CD14-positive monocyte (primary cell): ENCODE results near the gene TENT4A. TPM values are rescaled to one million over a fixed set of nuclear protein-coding genes. Genes with fewer than 3 reads are reported as not detected.
A peak's percentile ranks its signal among the peaks of the same experiment; 100 is the strongest.

Source experiments
- DNase-seq, 3 donors: peaks; one replicate each; pipeline ENCODE4 v3.0.0-alpha.2; 2011 to 2022
- H2AFZ ChIP-seq: 2 replicates; pipeline ENCODE4 v1.6.0; 2012; ENCODE audit warnings: mild to moderate bottlenecking, low read depth, low read length, inconsistent platforms; ENCODE audit not compliant: insufficient read depth, poor library complexity, severe bottlenecking
- H3K27ac ChIP-seq, 2 donors: 1 replicate in 1 of 2; 2 replicates in 1 of 2; pipeline ENCODE4 v1.5.1; 2012 to 2013; ENCODE audit warnings: low read length in 2 of 2, control low read depth in 1 of 2, inconsistent platforms in 1 of 2, low read depth in 1 of 2, mild to moderate bottlenecking in 1 of 2
- H3K27me3 ChIP-seq, 2 donors: one replicate each; pipeline versions ENCODE4 v1.6.0 to v1.6.1; 2011 to 2013; ENCODE audit warnings: low read length in 2 of 2; ENCODE audit not compliant: control insufficient read depth in 2 of 2, insufficient read depth in 2 of 2
- H3K36me3 ChIP-seq, 2 donors: replicated peaks in 1 of 2; 1 replicate in 1 of 2; 2 replicates in 1 of 2; pipeline versions ENCODE4 v1.5.1 to v1.6.1; 2012 to 2013; ENCODE audit warnings: low read length in 2 of 2, control low read depth in 1 of 2, inconsistent platforms in 1 of 2, mild to moderate bottlenecking in 1 of 2; ENCODE audit not compliant: insufficient read depth in 2 of 2, control insufficient read depth in 1 of 2
- H3K4me1 ChIP-seq, 2 donors: 1 replicate in 1 of 2; 2 replicates in 1 of 2; pipeline versions ENCODE4 v1.5.1 to v1.6.1; 2012 to 2013; ENCODE audit warnings: low read length in 2 of 2, control low read depth in 1 of 2, inconsistent platforms in 1 of 2, mild to moderate bottlenecking in 1 of 2, moderate library complexity in 1 of 2; ENCODE audit not compliant: insufficient read depth in 2 of 2, control insufficient read depth in 1 of 2
- H3K4me2 ChIP-seq: replicated peaks from 2 replicates; pipeline ENCODE3; 2012; ENCODE audit warnings: low read length, moderate library complexity, mild to moderate bottlenecking; ENCODE audit not compliant: poor library complexity, severe bottlenecking; ENCODE audit errors: extremely low read depth
- H3K4me3 ChIP-seq, 3 experiments: fragments of 200-600 bp in 1 of 3; sonication (generic) in 1 of 3; replicated peaks in 1 of 3; 1 replicate in 2 of 3; 2 replicates in 1 of 3; pipeline ENCODE4 v1.5.1; 2011 to 2013; ENCODE audit warnings: low read length in 3 of 3, mild to moderate bottlenecking in 3 of 3, control low read depth in 2 of 3, low read depth in 2 of 3, inconsistent platforms in 1 of 3, moderate library complexity in 1 of 3
- H3K79me2 ChIP-seq: 2 replicates; pipeline ENCODE4 v1.6.0; 2012; ENCODE audit warnings: mild to moderate bottlenecking, control low read depth, inconsistent platforms, low read length, moderate library complexity; ENCODE audit not compliant: insufficient read depth
- H3K9ac ChIP-seq: 2 replicates; pipeline ENCODE4 v1.6.0; 2017; ENCODE audit warnings: low read length, mild to moderate bottlenecking; ENCODE audit not compliant: insufficient read depth, poor library complexity, severe bottlenecking
- H3K9me3 ChIP-seq, 2 donors: replicated peaks in 1 of 2; 1 replicate in 1 of 2; 2 replicates in 1 of 2; pipeline versions ENCODE4 v1.5.1 to v1.6.1; 2012 to 2013; ENCODE audit warnings: low read length in 2 of 2, control low read depth in 1 of 2; ENCODE audit not compliant: control insufficient read depth in 1 of 2, insufficient read depth in 1 of 2
- H4K20me1 ChIP-seq: 2 replicates; pipeline ENCODE4 v1.6.0; 2012; ENCODE audit warnings: mild to moderate bottlenecking, low read length, control low read depth, moderate library complexity; ENCODE audit not compliant: insufficient read depth
- H3K27ac Mint-ChIP-seq, 7 donors: one replicate each; pipeline ENCODE4 v1.8.0; 2020; ENCODE audit warnings: mild to moderate bottlenecking in 7 of 7, mixed read lengths in 7 of 7, moderate library complexity in 6 of 7, inconsistent platforms in 2 of 7
- H3K27me3 Mint-ChIP-seq, 3 donors: one replicate each; pipeline ENCODE4 v1.8.0; 2021 to 2022; ENCODE audit warnings: low read depth in 3 of 3, mild to moderate bottlenecking in 3 of 3, mixed read lengths in 3 of 3, moderate library complexity in 3 of 3, inconsistent platforms in 1 of 3
- H3K36me3 Mint-ChIP-seq, 2 donors: one replicate each; pipeline ENCODE4 v1.8.0; 2020; ENCODE audit warnings: mixed read lengths in 2 of 2, inconsistent platforms in 1 of 2, mild to moderate bottlenecking in 1 of 2
- H3K4me1 Mint-ChIP-seq: one replicate; pipeline ENCODE4 v1.8.0; 2020; ENCODE audit warnings: mild to moderate bottlenecking, mixed read lengths
- H3K4me3 Mint-ChIP-seq, 2 donors: one replicate each; pipeline ENCODE4 v1.8.0; 2020; ENCODE audit warnings: mild to moderate bottlenecking in 2 of 2, mixed read lengths in 2 of 2, moderate library complexity in 1 of 2
- H3K9me3 Mint-ChIP-seq, 7 donors: one replicate each; pipeline ENCODE4 v1.8.0; 2020 to 2022; ENCODE audit warnings: mixed read lengths in 7 of 7, mild to moderate bottlenecking in 6 of 7, moderate library complexity in 6 of 7, inconsistent platforms in 2 of 7
- WGBS: methylation state at CpG from one replicate; pipeline ENCODE4 v1.1.5; 2013; ENCODE audit warnings: missing lambda C conversion rate; ENCODE audit not compliant: insufficient coverage; 5-methylcytosine and 5-hydroxymethylcytosine counted together
- intact Hi-C, 2 donors: fragments of 100-400 bp; cut with micrococcal nuclease; formaldehyde crosslinking; loops; one replicate each; pipeline versions ENCODE4 v1.15.0 to v1.15.1; 2023
- polyA plus RNA-seq, 3 donors: library from polyadenylated mRNA; depleted of rRNA in 1 of 3; unstranded in 2 of 3; stranded (reverse) in 1 of 3; fragments of 300-500 nt in 2 of 3; fragments of >200 nt in 1 of 3; fragmentation: Illumina TruSeq in 2 of 3; gene quantifications; 1 replicate in 2 of 3; 2 replicates in 1 of 3; pipeline ENCODE4 v1.2.3, GENCODE V29; 2012 to 2021
- TF ChIP-seq, protein P1 (sequence below): fragments of 200-600 bp; IDR thresholded peaks from one replicate; pipeline ENCODE4 v1.8.0; 2022; ENCODE audit warnings: antibody characterized with exemption, mild to moderate bottlenecking

TENT4A gene
- polyA plus RNA-seq, 3 donors: 0.17 to 15.6 (median 0.44) TPM

DNA sequence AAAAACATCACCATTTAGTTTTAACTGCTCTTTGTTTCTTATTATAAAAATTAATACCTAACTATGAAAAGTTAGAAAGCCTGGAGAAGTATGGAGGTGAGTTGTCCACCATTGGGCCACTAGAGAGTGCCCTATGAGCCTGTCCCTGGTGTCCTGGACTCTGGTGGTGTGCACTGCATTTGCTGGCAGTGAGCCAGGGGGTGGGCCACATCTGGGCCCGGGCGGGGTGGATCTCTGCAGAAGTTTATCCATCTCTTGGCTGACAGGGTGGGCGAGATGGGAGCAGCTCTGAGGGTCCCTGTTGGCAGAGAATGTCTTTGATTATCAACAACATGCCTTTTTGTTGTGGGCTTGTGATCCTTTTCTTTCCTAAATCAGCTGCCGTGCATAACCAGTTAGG, 8.2 kb downstream of the TENT4A start:
- Histone ChIP-seq H3K4me2 (peak overlapping the region; percentile 70), H3K9ac (peak overlapping the region; percentile 51), H3K9me3 (no peaks in the 10 kb centered on the region), H3K79me2 (peaks cover 99% of the 10 kb centered on the region), H3K4me3 (peak overlapping the region in 1 of 3 experiments; percentile 69), H4K20me1 (peaks cover 93% of the 10 kb centered on the region), H2AFZ (no peak overlapping the region), H3K27me3 (no peaks in the 10 kb centered on the region), H3K27ac (peak overlapping the region; percentile 74 to 82), H3K36me3 (peaks cover 6 to 33% of the 10 kb centered on the region in 2 donors), H3K4me1 (peaks cover 45 to 50% of the 10 kb centered on the region in 2 donors)
- no peaks in the 10 kb centered on the region for H3K27me3 Mint-ChIP-seq
- H3K9me3 Mint-ChIP-seq: no peaks in the 10 kb centered on the region
- WGBS: 59% methylated on average over 3 of the region's 4 CpGs
- peaks cover 74% of the 10 kb centered on the region for H3K4me1 Mint-ChIP-seq
- H3K36me3 Mint-ChIP-seq: peaks cover 45 to 57% of the 10 kb centered on the region in 2 donors
- TF ChIP-seq, protein P1, sequence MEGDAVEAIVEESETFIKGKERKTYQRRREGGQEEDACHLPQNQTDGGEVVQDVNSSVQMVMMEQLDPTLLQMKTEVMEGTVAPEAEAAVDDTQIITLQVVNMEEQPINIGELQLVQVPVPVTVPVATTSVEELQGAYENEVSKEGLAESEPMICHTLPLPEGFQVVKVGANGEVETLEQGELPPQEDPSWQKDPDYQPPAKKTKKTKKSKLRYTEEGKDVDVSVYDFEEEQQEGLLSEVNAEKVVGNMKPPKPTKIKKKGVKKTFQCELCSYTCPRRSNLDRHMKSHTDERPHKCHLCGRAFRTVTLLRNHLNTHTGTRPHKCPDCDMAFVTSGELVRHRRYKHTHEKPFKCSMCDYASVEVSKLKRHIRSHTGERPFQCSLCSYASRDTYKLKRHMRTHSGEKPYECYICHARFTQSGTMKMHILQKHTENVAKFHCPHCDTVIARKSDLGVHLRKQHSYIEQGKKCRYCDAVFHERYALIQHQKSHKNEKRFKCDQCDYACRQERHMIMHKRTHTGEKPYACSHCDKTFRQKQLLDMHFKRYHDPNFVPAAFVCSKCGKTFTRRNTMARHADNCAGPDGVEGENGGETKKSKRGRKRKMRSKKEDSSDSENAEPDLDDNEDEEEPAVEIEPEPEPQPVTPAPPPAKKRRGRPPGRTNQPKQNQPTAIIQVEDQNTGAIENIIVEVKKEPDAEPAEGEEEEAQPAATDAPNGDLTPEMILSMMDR: no peak
- no peak for DNase-seq
- H3K4me3 Mint-ChIP-seq: peak overlapping the region in 1 of 2 donors; percentile 77
- peak overlapping the region in 6 of 7 donors; percentile 84 to 94 (median 94) for H3K27ac Mint-ChIP-seq
- intact Hi-C loops: no loop called here

GRCh38 chr5:6722015-6722414, 8.8 kb downstream of the TENT4A start:
- H3K79me2 ChIP-seq: peaks cover 99% of the 10 kb centered on the region
- peak overlapping the region; percentile 51 for H3K9ac ChIP-seq
- Mint-ChIP-seq H3K27ac (peak overlapping the region; percentile 84 to 94 (median 93)), H3K4me3 (peak overlapping the region; percentile 77 to 87), H3K36me3 (peaks cover 51 to 62% of the 10 kb centered on the region in 2 donors), H3K4me1 (peaks cover 72% of the 10 kb centered on the region), H3K9me3 (no peaks in the 10 kb centered on the region), H3K27me3 (no peaks in the 10 kb centered on the region)
- 7% methylated on average over 3 of the region's 6 CpGs for WGBS
- peak overlapping the region; percentile 74 to 82 for H3K27ac ChIP-seq
- intact Hi-C loops: no loop called here
- DNase-seq: no peak
- TF ChIP-seq, protein P1: no peak
- H3K27me3 ChIP-seq: no peaks in the 10 kb centered on the region
- H3K4me1 ChIP-seq: peaks cover 40 to 45% of the 10 kb centered on the region in 2 donors
- H3K36me3 ChIP-seq: peaks cover 6 to 37% of the 10 kb centered on the region in 2 donors
- H3K4me2 ChIP-seq: peak overlapping the region; percentile 70
- H3K4me3 ChIP-seq: peak overlapping the region; percentile 26 to 69 (median 38)
- H4K20me1 ChIP-seq: peaks cover 93% of the 10 kb centered on the region
- H2AFZ ChIP-seq: peak overlapping the region; percentile 61
- no peaks in the 10 kb centered on the region for H3K9me3 ChIP-seq
